Lower leg skin (tissue), 4 donors: ENCODE data around the gene RUSF1. TPM values are rescaled to one million over a fixed set of nuclear protein-coding genes. Genes with fewer than 3 reads are reported as not detected.

ENCODE experiments used
- DNase-seq, 2 donors: peaks; one replicate each; pipeline ENCODE4 v3.0.0-alpha.2; 2019; ENCODE audit warnings: low spot score in 2 of 2
- H3K4me3 ChIP-seq: fragments of 200-600 bp; sonication (generic); 2 replicates; pipeline ENCODE4 v1.5.1; 2017; ENCODE audit warnings: mild to moderate bottlenecking, low read depth; ENCODE audit not compliant: poor library complexity, severe bottlenecking
- POLR2A ChIP-seq, 2 donors: fragments of 450-650 bp; IDR thresholded peaks; one replicate each; pipeline ENCODE4 v1.6.1; 2016 to 2017; ENCODE audit warnings: antibody characterized with exemption in 2 of 2, mild to moderate bottlenecking in 1 of 2, moderate library complexity in 1 of 2
- WGBS, 2 donors: methylation state at CpG; one replicate each; pipeline ENCODE4 v1.1.5; 2018; 5-methylcytosine and 5-hydroxymethylcytosine counted together
- intact Hi-C: fragments of 100-400 bp; cut with DNase I; formaldehyde crosslinking; loops from one replicate; pipeline ENCODE4 v1.15.0; 2023; ENCODE audit warnings: low total_unique reads
- total RNA-seq, 4 donors: library from RNA; depleted of rRNA; stranded (reverse); fragments of >200 nt; gene quantifications; one replicate each; pipeline ENCODE4 v1.1.0, GENCODE V29; 2016
- TF ChIP-seq, protein P1 (sequence below), 3 donors: fragments of 450-650 bp; IDR thresholded peaks; one replicate each; pipeline ENCODE4 v1.5.1; 2016; ENCODE audit warnings: antibody characterized with exemption in 3 of 3, mild to moderate bottlenecking in 3 of 3, moderate library complexity in 2 of 3

RUSF1 gene
- total RNA-seq, 4 donors from 2014 or later = 50.5 to 56.4 (median 52.7) TPM

- no peak overlapping the region for H3K4me3 ChIP-seq
- 48 to 55% methylated on average over 68 of the region's 68 CpGs for WGBS, 2 donors
- intact Hi-C loops = no loop called here
- DNase-seq = peak; percentile 80 to 95
- TF ChIP-seq POLR2A (IDR thresholded peaks at IDR 0.05) = no peak
- TF ChIP-seq, protein P1, sequence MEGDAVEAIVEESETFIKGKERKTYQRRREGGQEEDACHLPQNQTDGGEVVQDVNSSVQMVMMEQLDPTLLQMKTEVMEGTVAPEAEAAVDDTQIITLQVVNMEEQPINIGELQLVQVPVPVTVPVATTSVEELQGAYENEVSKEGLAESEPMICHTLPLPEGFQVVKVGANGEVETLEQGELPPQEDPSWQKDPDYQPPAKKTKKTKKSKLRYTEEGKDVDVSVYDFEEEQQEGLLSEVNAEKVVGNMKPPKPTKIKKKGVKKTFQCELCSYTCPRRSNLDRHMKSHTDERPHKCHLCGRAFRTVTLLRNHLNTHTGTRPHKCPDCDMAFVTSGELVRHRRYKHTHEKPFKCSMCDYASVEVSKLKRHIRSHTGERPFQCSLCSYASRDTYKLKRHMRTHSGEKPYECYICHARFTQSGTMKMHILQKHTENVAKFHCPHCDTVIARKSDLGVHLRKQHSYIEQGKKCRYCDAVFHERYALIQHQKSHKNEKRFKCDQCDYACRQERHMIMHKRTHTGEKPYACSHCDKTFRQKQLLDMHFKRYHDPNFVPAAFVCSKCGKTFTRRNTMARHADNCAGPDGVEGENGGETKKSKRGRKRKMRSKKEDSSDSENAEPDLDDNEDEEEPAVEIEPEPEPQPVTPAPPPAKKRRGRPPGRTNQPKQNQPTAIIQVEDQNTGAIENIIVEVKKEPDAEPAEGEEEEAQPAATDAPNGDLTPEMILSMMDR (IDR thresholded peaks at IDR 0.05) = no peak
These were observed 31.6 kb downstream of the RUSF1 start for GRCh38 chr16:31476303-31477219.

GRCh38 chr16:31475946-31476302 is 32.3 kb downstream of the RUSF1 start:
- no peak for DNase-seq
- intact Hi-C loops = no loop called here
- TF ChIP-seq, protein P1 (IDR thresholded peaks at IDR 0.05) = no peak
- no peak for TF ChIP-seq POLR2A (IDR thresholded peaks at IDR 0.05)
- no peak overlapping the region for H3K4me3 ChIP-seq
- 64 to 67% methylated on average over 26 of the region's 26 CpGs for WGBS, 2 donors

DNA sequence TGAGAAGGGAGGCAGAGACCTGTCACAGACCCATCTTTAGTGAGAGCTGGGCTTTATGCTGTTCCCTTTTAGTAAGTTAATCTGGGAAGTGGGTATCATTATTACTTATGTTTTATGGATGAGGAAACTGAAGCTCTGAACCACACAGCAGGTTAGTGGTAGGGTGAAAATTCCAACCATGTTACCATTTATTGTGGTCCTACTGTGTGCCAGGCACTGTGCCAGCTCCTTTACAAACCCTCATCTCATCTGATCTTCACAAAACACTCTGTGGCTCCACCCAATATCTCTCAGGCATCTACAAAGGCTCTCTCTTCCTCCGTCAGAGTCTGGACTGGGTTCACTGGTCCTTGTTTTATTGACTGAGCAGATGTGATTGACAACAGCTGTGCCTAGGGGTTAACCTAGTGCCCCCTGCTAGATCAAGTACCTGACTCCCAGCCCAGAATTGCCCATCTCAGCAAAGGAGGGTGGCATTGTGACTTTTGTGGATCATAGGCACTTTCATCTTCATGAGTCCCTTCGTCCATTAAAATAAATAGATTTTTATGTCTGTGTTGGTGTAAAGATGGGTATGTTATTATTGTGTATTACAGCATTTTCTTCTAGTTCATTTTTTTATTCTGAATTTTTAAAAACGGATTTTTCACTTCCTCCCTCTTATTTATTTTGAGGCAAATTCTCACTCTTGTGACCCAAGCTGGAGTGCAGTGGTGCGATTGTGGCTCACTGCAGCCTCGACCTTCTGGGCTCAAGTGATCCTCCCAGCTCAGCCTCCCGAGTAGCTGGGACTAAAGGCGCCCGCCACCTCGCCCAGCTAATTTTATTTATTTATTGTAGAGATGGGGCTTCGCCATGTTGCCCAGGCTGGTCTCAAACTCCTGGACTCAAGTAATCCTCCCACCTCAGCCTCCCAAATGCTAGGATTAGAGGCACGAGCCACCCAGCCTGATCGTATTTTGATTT is 33.1 kb downstream of the RUSF1 start:
- TF ChIP-seq POLR2A (IDR thresholded peaks at IDR 0.05) = no peak
- TF ChIP-seq, protein P1 (IDR thresholded peaks at IDR 0.05) = no peak
- no peak for DNase-seq
- WGBS, 2 donors = 89 to 91% methylated on average over 12 of the region's 12 CpGs
- intact Hi-C loops = no loop called here
- no peak overlapping the region for H3K4me3 ChIP-seq

GRCh38 chr16:31474173-31474714 is 33.9 kb downstream of the RUSF1 start:
- no peak for DNase-seq
- 75 to 78% methylated on average over 12 of the region's 12 CpGs for WGBS, 2 donors
- intact Hi-C loops = no loop called here

More at GRCh38 chr16:31474173-31474714, 33.9 kb downstream of the RUSF1 start:
- TF ChIP-seq, protein P1 (IDR thresholded peaks at IDR 0.05) = no peak
- TF ChIP-seq POLR2A (IDR thresholded peaks at IDR 0.05) = no peak
- no peak overlapping the region for H3K4me3 ChIP-seq
